A204.1 (cell line): ENCODE data around the gene RIMS1.
A peak's percentile ranks its signal among the peaks of the same experiment; 100 is the strongest.

Experiments
- FAIRE-seq: peaks from 2 replicates; lab custom pipeline; 2012; peaks lifted over from hg19 to GRCh38; lab: Jason Lieb, UNC

Gene RIMS1

GRCh38 chr6:72350296-72350881 is 464.0 kb downstream of the RIMS1 start:
- no peak for FAIRE-seq

DNA sequence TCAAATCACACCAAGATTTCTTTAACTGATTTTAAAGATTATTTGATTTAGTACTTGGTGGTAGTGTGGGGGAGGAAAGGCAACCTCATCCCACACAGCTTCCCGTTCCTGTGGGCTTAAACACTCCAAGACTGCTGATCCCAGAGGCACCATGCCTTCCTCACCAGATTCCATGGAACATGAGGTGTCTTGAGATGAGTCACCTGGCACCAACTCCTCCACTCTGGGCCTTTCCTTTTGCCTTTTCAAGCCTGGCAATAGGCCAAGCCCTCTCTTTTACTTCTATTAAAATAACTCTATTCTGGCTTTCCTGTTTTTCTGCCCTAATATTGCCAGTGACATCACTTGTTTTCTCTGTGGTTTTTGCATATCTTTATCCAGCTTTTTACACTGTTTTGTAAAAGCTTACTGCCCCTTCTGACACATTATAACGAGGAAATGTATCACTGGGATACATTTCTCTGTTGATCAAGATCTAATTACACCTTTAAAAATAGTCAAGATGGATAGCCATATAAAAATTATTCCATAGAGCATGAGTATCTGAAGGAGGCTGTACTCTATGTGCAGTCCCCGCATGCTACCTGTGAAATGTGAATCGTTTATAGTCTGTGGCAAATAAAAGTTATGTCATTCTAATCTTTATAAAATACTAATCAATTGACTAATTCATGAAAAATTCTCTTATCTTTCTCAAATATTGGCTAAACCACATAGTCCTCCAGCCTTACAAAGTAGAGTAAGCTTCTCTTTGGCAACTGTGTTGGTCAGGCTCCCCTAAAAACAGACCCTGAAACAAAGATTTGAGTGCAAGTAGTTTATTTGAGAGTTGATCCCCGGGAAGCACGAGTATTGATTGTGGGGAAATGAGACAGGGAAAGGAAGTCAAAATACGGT is 477.7 kb downstream of the RIMS1 start:
- FAIRE-seq = no peak

GRCh38 chr6:72365773-72366172 is 479.4 kb downstream of the RIMS1 start:
- no peak for FAIRE-seq

- no peak for FAIRE-seq
Measured at GRCh38 chr6:72367439-72367838, 481.1 kb downstream of the RIMS1 start.

GRCh38 chr6:72371473-72371872 is 485.1 kb downstream of the RIMS1 start:
- no peak for FAIRE-seq

GRCh38 chr6:72374172-72374571 is 487.8 kb downstream of the RIMS1 start:
- FAIRE-seq = no peak

DNA sequence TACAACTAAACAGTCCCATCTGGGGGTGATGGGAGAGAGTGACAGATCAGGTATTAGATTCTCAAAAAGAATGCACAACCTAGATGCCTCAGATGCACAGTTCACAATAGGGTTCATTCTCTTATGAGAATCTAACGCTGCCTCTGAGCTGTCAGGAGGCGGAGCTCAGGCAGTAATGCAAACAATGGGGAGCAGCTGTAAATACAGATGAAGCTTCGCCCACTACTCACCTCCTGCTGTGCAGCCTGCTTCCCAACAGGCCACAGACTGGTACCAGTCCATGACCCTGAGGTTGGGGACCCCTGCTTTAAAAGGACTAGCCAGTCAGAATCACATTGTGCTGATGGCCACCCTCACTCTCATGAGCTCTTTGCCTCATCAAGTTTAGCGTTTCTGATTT is 488.5 kb downstream of the RIMS1 start:
- no peak for FAIRE-seq

GRCh38 chr6:72376736-72377135 is 490.4 kb downstream of the RIMS1 start:
- no peak for FAIRE-seq

- FAIRE-seq = no peak
Measured at GRCh38 chr6:72381076-72381475, 494.7 kb downstream of the RIMS1 start.

GRCh38 chr6:72382602-72383529 is 496.5 kb downstream of the RIMS1 start:
- no peak for FAIRE-seq

DNA sequence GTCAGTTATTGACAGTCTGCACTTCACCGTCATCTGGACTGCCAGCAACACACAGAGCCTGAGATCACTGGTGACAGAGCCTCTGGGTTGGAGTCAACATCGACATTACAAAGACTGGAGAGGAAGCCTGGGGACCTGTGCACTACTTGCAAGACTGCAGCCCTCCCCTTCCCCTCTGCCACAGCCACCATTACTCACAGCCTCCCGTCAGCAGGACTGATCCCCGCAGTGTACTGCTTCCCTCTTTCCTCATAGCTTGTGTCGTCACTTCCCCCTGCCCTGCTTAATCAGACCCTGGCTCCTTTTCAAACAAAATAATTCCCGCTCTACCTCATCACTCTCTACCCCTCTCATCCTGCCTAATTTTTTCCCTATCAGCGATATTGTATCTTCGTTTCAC is 500.0 kb downstream of the RIMS1 start:
- no peak for FAIRE-seq

DNA sequence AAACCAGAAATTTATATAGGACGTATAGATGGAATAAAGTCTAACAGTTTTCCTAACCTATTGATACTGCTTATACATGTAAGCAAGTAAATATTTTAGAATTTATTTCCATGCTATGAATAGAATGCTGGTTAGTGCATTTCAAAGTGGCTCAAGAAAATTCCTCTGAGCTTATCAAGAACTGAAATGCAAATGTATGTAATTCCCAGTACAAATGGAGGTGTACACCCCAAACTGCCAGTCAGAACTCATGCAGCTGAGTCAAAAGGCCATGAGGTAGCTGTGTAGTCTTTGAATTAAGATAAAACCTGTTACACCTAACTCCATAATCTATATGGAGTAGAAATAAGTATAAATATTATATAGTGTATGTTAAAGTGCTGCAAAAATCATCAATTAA is 503.3 kb downstream of the RIMS1 start:
- FAIRE-seq = no peak

GRCh38 chr6:72390548-72390947 is 504.2 kb downstream of the RIMS1 start:
- FAIRE-seq = no peak

DNA sequence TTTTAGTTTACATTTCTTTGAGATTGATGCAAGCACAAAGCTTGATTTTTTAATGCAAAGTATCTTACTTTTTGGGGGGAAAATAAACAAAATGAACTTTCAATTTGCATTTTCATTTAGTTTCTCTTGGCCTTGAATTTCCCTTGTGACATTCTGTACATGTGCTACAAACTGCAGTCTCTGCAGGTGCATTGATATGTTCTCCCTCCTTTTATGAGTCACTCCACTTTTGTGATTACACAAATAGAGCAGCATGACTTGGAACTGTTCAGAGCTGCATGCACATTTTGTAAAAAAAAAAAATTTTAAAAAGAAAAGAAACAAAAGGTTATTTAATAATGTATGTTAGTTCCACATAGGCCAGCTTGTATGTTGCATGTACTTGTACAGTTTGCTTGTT is 515.5 kb downstream of the RIMS1 start:
- FAIRE-seq = no peak

DNA sequence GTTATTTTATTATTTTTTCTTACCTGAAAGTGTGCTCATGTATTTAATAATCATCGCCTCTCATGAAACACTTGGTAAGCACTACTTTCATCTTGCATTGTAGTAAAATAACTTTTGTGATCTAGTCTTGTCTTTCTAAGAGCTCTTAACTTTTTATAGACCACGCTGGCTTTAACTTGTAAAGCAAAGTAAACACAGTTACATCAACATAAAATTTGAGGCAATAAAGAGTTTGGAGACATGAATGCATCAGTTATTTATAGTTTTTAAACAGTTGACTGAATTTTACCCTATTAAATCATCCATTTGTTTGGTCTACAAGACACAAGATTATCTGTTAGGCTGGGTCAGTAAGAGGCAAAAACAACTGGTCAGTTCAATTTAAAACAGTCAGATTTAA is 517.1 kb downstream of the RIMS1 start:
- no peak for FAIRE-seq

DNA sequence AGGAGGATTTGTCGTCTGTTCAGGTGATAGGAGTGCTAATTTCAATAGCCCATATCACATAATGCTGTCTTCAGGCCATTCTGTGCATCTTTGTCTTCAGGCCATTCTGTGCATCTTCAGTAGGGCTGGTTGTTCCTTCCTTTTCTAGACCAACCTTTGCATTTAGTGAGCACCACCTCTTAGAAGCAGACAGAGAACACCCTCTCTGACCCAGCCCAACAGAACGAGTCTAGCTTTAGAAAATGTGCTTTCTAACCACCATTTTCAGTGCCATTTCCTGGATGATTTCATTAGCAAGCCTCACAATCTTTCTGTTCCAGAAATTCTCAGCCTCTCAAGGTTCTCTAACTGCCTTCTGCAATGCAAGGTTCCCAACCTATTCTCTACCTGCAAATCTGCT is 520.2 kb downstream of the RIMS1 start:
- no peak for FAIRE-seq

DNA sequence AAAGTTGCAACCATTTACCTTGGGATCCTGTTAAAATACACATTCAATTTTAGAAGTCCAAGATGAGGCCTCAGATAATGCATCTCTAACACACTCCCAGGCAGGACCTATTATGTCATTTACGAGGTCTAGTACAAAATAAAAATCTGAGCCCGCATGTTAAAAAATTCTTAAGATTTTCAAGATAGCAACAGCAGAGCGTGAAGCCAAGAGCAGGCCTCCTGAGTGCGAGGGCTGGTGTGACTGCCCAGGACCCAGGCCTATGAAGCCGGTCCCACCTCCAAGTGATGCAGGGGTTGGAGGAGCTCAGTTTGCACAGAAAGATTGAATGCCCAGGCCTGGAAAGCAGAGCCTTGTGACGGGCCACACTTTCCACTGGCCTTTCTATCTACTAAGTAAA is 524.4 kb downstream of the RIMS1 start:
- FAIRE-seq = no peak

DNA sequence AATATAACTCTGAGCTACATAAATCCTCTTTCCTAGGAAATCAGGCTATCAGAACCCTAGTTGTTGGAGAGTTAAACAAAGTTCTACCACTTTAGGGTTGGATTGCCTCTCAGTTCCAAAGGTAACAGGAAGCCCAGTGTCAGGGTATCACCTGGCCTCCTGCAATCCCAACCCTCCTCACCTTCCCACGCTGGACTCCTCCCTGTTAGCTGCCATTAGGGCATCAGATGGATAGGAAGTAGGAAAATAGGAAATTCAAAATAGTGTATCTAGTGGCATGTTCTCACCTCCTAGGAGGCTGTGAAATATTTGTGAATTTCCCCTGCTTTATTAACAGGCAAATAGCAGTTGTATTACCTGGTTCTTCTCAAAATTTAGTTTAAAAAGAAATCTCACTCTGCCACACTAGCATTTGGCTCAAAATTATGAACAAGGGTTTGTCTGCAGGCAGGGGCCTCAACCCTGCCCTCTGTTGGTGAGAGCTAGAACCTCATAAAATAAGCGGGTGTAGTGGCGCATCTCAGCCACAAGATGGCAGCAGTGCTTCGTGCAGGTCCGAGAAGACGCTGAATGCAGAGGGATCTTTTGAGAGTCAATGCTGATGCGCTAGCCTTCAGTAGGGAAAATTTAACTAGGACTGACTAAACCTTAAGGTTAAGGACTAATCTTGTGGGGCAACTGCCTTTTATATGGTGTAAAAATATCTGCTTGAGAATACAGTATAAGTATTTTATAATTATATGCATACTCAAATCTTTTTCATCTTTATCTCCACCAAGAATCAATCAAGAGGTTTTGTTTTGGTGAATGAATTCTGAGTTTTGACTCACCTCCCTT is 525.7 kb downstream of the RIMS1 start:
- FAIRE-seq = peak; percentile 90

- no peak for FAIRE-seq
Measured at GRCh38 chr6:72412709-72413044, 526.3 kb downstream of the RIMS1 start.

DNA sequence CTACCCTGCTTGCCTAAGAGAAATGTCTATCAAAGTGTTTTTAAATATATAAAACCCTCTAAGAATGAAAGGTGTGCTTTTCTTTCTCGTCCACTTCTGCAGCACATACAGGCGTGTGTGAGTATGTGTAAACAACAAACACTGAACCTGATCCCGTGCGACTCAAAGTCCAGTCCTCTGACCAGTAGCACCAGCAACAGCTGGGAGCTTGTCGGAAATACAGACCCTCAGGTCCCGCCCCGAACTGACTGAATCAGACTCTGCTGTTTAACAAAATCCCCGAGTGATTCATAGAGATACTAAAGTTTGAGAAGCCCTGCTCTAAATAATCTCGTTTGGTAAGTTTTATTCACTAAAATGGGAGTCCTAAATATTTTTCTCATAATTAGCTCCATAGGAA is 527.5 kb downstream of the RIMS1 start:
- no peak for FAIRE-seq

DNA sequence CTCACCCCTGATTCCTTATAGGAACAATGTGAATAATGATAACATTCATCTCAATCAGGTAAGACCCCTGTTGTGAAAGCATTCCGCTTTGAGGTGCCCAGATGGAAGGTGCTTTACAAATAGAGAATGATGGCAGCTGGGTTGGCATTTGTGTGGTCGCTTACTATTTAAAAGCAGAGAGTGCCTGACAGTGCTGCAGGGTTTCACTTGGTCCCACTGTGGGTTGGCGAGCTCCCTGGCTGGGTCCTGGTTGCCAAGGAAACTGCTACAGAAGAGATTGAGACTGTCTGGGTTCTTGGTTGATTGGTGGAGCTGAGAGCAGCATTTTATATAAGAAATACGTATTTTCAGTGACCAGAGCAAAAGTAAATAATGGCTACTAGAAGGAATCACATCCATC is 528.3 kb downstream of the RIMS1 start:
- no peak for FAIRE-seq
